ENCODE measurements around the gene ITGB3. TPM values are rescaled to one million over a fixed set of nuclear protein-coding genes. Genes with fewer than 3 reads are reported as not detected.

Gene ITGB3
- total RNA-seq, 1 donor from 2014 or later, result 71.3 TPM

DNA sequence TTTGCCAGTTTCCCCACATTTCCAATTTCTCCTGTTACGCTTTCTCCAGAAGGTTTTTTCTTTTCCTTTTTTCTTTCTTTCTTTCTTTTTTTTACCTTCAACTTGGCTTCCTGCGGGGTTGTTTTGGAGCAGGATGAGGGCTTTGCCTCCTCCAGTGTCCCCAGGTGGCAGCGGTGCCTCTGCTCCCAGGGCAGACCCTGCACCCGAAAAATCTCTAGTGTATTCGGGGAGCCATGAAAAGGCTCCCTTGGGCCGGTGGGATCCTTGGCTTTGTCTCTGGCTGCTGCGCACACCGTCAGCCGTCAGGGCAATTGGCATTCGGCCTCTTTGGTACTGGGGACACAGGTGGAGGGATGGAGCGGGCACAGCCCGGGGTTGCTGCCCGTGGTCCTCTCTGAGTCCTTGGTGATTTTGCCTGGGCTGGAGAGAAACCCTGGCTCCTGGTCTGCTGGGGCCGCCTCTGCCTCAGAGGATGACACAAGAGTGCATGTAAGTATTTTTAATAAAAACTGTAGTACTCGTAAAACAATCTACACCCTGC lies 846 bp downstream of the ITGB3 start:
- intact Hi-C loops (cut with DNase I), result loop anchor here (1.0 to 2.0 kb wide), 2 partner anchors 20 to 25 kb away; no protein-coding TSS in a partner anchor
- no peaks in the 10 kb centered on the region for H3K9me3 ChIP-seq
- peaks cover 10 to 38% of the 10 kb centered on the region in 2 donors for H3K4me1 ChIP-seq
- no peaks in the 10 kb centered on the region for H3K36me3 ChIP-seq
- H3K27me3 ChIP-seq, result no peaks in the 10 kb centered on the region
- TF ChIP-seq, protein P1, sequence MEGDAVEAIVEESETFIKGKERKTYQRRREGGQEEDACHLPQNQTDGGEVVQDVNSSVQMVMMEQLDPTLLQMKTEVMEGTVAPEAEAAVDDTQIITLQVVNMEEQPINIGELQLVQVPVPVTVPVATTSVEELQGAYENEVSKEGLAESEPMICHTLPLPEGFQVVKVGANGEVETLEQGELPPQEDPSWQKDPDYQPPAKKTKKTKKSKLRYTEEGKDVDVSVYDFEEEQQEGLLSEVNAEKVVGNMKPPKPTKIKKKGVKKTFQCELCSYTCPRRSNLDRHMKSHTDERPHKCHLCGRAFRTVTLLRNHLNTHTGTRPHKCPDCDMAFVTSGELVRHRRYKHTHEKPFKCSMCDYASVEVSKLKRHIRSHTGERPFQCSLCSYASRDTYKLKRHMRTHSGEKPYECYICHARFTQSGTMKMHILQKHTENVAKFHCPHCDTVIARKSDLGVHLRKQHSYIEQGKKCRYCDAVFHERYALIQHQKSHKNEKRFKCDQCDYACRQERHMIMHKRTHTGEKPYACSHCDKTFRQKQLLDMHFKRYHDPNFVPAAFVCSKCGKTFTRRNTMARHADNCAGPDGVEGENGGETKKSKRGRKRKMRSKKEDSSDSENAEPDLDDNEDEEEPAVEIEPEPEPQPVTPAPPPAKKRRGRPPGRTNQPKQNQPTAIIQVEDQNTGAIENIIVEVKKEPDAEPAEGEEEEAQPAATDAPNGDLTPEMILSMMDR (IDR thresholded peaks at IDR 0.05), result no peak
- H3K27ac ChIP-seq, result peak overlapping the region; percentile 92 to 95
- DNase-seq (ENCODE audit: low spot score in 2 of 2), result peak in 1 of 2 donors; percentile 62
- peak overlapping the region; percentile 79 to 90 for H3K4me3 ChIP-seq

DNA sequence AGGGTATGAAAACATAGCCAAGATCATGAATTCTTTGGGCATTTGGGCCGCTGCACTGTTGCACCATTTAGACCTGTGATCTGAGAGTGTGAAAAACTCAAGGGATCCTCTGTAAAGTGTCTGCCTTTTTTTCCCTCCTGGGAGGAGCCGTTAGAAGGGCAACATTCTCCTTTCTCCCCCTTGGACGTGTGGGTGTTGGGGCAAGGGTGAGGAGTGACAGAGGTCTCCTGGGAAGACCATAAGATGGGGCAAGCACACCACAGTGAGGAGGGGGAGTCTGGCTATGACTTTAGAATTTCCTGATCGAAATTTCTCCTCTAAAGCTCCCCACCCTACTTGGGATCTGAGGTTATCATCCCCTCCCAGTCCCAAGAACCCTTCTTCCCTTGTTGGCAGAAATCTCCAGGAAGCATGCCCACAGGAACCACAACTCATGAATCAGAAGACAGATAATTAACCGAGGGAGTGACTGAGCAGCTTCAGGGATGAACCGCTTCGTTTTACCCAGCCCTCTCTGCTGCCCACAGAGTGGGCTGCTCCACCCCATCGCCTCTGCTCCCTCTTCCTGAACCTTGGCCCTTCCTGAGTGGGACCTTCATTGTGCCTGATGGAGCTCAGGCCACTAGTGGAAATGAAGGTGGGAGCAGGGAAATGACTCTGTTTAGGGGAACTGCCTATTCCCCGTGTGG lies 4.2 kb downstream of the ITGB3 start:
- Histone ChIP-seq H3K27ac (peak overlapping the region; percentile 55 to 58), H3K4me3 (peak overlapping the region in 1 of 2 donors; percentile 90)

DNA sequence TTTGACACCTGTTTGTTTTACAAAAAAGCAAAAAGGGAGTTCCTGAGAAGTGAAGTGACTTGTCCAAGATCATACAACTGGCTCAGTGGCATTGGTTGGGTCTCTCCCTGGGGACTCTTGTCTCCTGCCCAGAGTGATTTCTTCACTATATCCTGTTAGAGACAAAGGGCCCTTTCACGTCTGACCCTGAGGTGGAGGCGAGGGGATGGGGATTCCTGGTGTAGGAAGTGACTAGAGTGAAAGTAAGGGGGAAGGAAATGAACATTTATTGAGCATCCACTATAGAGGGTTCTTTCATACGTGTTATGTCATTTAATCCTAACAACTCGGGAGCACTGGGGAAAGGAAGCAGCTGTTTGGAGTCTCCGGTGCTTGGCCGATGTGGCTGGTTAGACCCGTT lies 9.0 kb downstream of the ITGB3 start:
- Histone ChIP-seq H3K4me3 (no peak overlapping the region), H3K27ac (peak overlapping the region; percentile 11 to 18), H3K9me3 (no peaks in the 10 kb centered on the region), H3K36me3 (no peaks in the 10 kb centered on the region), H3K27me3 (no peaks in the 10 kb centered on the region), H3K4me1 (peaks cover 7 to 18% of the 10 kb centered on the region in 2 donors)
- no peak for DNase-seq (ENCODE audit: low spot score in 2 of 2)
- TF ChIP-seq, protein P1 (IDR thresholded peaks at IDR 0.05), result no peak
- intact Hi-C loops (cut with DNase I), result no loop called here

More for the DNA sequence above, 4.2 kb downstream of the ITGB3 start:
- H3K4me1 ChIP-seq, result peaks cover 10 to 33% of the 10 kb centered on the region in 2 donors
- H3K9me3 ChIP-seq, result no peaks in the 10 kb centered on the region
- H3K36me3 ChIP-seq, result no peaks in the 10 kb centered on the region
- no peaks in the 10 kb centered on the region for H3K27me3 ChIP-seq
- intact Hi-C loops (cut with DNase I), result no loop called here
- no peak for DNase-seq (ENCODE audit: low spot score in 2 of 2)
- TF ChIP-seq, protein P1 (IDR thresholded peaks at IDR 0.05), result no peak

DNA sequence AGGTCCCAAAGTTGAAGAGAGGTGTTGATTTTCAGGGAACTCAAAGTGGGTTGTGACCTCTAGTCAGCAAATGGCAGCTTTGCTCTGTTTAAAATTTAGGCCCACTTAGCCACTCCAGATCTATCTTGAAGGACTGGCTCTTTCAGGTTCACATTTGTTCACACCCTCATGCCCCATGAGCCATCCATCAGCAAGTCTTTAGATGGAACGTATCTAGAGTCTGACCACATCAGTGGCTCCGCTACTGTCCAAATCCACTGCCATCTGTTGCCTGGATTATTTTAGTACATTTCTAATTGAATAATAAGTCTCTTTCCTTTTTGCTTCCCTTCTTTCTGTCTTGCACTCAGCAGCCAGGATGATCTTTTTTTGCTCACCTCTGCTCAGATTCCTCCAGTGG lies 10.5 kb downstream of the ITGB3 start:
- DNase-seq (ENCODE audit: low spot score in 2 of 2), result no peak
- intact Hi-C loops (cut with DNase I), result no loop called here
- no peaks in the 10 kb centered on the region for H3K36me3 ChIP-seq
- peak overlapping the region; percentile 21 to 96 for H3K27ac ChIP-seq
- no peak overlapping the region for H3K4me3 ChIP-seq
- peaks cover 10 to 26% of the 10 kb centered on the region in 2 donors for H3K4me1 ChIP-seq
- no peaks in the 10 kb centered on the region for H3K27me3 ChIP-seq
- no peaks in the 10 kb centered on the region for H3K9me3 ChIP-seq
- TF ChIP-seq, protein P1 (IDR thresholded peaks at IDR 0.05), result no peak

DNA sequence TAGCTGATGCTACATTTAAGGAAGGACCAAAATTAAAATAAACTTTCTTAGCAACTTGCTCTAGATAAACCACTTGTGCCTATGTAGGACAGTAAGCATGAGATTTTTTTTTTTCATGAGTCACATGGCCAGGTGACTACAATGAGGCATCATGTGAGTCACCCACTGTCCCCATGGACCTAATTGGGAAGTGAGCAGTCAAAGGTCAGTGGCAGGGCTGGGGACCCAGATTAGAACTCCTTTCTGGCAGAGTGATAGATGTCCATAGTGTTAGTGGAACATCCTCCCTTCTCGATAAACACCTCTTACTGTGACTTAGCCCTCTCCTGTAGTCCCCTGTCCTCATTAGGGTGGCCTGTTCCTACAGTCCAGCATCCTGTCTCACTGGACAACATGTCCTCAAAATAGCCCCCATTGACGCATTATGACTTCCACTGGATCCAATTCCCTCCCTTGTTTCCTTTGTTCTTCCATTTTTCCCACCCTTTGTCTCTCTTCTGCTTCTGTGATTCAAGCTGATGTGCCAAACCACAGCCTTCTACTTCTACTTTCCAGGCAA lies 12.4 kb downstream of the ITGB3 start:
- intact Hi-C loops (cut with DNase I), result no loop called here
- peak overlapping the region; percentile 96 to 97 for H3K27ac ChIP-seq
- no peaks in the 10 kb centered on the region for H3K9me3 ChIP-seq
- H3K4me1 ChIP-seq, result peaks cover 10 to 45% of the 10 kb centered on the region in 2 donors
- no peaks in the 10 kb centered on the region for H3K27me3 ChIP-seq
- TF ChIP-seq, protein P1 (IDR thresholded peaks at IDR 0.05), result no peak
- no peak overlapping the region for H3K4me3 ChIP-seq
- DNase-seq (ENCODE audit: low spot score in 2 of 2), result peak in 1 of 2 donors; percentile 81
- H3K36me3 ChIP-seq, result no peaks in the 10 kb centered on the region
